Gastroesophageal sphincter (tissue), 3 donors: Measurements from ENCODE around the gene MMP24.
"Not testable (repeated sequence)": the region's sequence is repeated elsewhere in the genome, so short reads cannot be mapped to it uniquely, and the experiment has no call there.

ENCODE experiments used
- EP300 ChIP-seq: sonication (generic); formaldehyde crosslinking; IDR thresholded peaks from one replicate; pipeline ENCODE4 v1.6.1; 2017; ENCODE audit warnings: antibody characterized with exemption, mild to moderate bottlenecking
- POLR2A ChIP-seq, 2 donors: fragments of 450-650 bp; IDR thresholded peaks; one replicate each; pipeline ENCODE4 v1.6.1; 2017; ENCODE audit warnings: antibody characterized with exemption in 2 of 2, mild to moderate bottlenecking in 2 of 2, moderate library complexity in 1 of 2
- POLR2AphosphoS5 ChIP-seq: sonication (generic); formaldehyde crosslinking; IDR thresholded peaks from one replicate; pipeline ENCODE4 v1.6.1; 2017; ENCODE audit warnings: antibody characterized with exemption
- TF ChIP-seq, protein P1 (sequence below), 4 experiments: fragments of 200-600 bp in 2 of 4; fragments of 450-650 bp in 2 of 4; sonication (generic) in 1 of 4; IDR thresholded peaks; one replicate each; pipeline ENCODE4 v1.5.1; 2017 to 2019; ENCODE audit warnings: antibody characterized with exemption in 4 of 4, mild to moderate bottlenecking in 2 of 4, moderate library complexity in 2 of 4

DNA sequence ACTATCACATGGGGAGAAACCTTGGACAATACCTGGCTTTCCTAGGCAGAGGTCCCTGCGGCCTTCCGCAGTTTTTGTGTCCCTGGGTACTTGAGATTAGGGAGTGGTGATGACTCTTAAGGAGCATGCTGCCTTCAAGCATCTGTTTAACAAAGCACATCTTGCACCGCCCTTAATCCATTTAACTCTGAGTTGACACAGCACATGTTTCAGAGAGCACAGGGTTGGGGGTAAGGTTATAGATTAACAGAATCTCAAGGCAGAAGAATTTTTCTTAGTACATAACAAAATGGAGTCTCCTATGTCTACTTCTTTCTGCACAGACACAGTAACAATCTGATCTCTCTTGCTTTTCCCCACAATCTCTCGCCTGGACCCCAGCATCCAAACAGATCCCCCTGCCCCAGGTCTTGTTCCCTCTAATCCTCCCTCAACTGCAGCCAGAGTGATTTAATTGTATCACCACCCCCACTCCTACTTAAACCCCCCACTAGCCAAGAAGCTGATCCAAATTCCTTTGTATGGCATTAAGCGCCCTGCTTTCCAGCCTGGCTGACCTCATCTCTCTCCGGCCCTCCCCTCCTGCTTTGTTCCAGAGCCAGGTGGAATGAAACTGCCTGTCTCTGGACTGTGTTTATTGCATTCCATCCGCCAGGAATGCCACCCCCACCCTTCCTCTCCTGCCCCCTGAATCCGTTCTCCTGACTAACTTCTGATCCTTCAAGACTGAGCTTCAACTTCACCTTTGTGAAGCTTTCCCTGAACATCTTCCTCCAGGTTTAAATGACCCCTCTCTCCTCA lies 36.4 kb downstream of the MMP24 start:
- TF ChIP-seq, protein P1, sequence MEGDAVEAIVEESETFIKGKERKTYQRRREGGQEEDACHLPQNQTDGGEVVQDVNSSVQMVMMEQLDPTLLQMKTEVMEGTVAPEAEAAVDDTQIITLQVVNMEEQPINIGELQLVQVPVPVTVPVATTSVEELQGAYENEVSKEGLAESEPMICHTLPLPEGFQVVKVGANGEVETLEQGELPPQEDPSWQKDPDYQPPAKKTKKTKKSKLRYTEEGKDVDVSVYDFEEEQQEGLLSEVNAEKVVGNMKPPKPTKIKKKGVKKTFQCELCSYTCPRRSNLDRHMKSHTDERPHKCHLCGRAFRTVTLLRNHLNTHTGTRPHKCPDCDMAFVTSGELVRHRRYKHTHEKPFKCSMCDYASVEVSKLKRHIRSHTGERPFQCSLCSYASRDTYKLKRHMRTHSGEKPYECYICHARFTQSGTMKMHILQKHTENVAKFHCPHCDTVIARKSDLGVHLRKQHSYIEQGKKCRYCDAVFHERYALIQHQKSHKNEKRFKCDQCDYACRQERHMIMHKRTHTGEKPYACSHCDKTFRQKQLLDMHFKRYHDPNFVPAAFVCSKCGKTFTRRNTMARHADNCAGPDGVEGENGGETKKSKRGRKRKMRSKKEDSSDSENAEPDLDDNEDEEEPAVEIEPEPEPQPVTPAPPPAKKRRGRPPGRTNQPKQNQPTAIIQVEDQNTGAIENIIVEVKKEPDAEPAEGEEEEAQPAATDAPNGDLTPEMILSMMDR (IDR thresholded peaks at IDR 0.05): peak in 1 of 4 experiments; percentile 40
- not testable (repeated sequence) for TF ChIP-seq POLR2A (IDR thresholded peaks at IDR 0.05); EP300
- peak; percentile 49 for TF ChIP-seq POLR2AphosphoS5
